ENCODE data around the gene GRPEL1.

- no peak for TF ChIP-seq CTCF (IDR thresholded peaks at IDR 0.05 in 2 of 3, conservative IDR thresholded peaks at IDR 0.05 in 1 of 3; ENCODE audit: insufficient read depth in 2 of 3, low read depth in 1 of 3, low read length in 3 of 3)
- TF ChIP-seq EHMT2 (IDR thresholded peaks at IDR 0.05), result no peak
- TF ChIP-seq PHB2 (IDR thresholded peaks at IDR 0.05; ENCODE audit: low read depth), result no peak
- no peak for TF ChIP-seq EZH2 (IDR thresholded peaks at IDR 0.05; ENCODE audit: borderline replicate concordance, low read depth, low read length)
- TF ChIP-seq SIN3A (IDR thresholded peaks at IDR 0.05; ENCODE audit: borderline replicate concordance in 2 of 2, control insufficient read depth in 1 of 2, low read depth in 2 of 2, low read length in 2 of 2), result no peak
- TF ChIP-seq POLR2AphosphoS5 (IDR thresholded peaks at IDR 0.05; ENCODE audit: control insufficient read depth, insufficient read depth, low read depth, low read length), result no peak
- TF ChIP-seq EGR1 (conservative IDR thresholded peaks at IDR 0.05), result no peak
Measured at GRCh38 chr4:7073526-7074390, 5.9 kb upstream of the GRPEL1 start.

Data from K562 (cell line).